HG02981 (cell line): ENCODE data around the gene LRRC47.

ENCODE experiments used
- ATAC-seq: cut with Tn5 transposase; IDR thresholded peaks from one replicate; pipeline ENCODE4 v1.9.1; 2021; ENCODE audit warnings: mild to moderate bottlenecking, moderate library complexity; ENCODE audit not compliant: unreplicated experiment

LRRC47 gene

GRCh38 chr1:3772715-3773571 is 23.4 kb downstream of the LRRC47 start, which contains the start of gene SMIM1:
Gene SMIM1, plus strand, starts transcription at chr1:3772749. Its CDS starts 2,625 bp downstream, at chr1:3775374.
- no peak for ATAC-seq

- ATAC-seq: peak; percentile 64
Measured at GRCh38 chr1:3772027-3772714, 24.1 kb downstream of the LRRC47 start.

GRCh38 chr1:3771108-3772026 is 24.9 kb downstream of the LRRC47 start:
- ATAC-seq: no peak

- no peak for ATAC-seq
Measured at GRCh38 chr1:3770047-3770765, 26.1 kb downstream of the LRRC47 start.

GRCh38 chr1:3768811-3769390 is 27.4 kb downstream of the LRRC47 start:
- ATAC-seq: no peak

GRCh38 chr1:3767328-3767925 is 28.9 kb downstream of the LRRC47 start:
- ATAC-seq: no peak

- ATAC-seq: no peak
Measured at GRCh38 chr1:3763351-3764125, 32.8 kb downstream of the LRRC47 start.

- ATAC-seq: no peak
Measured at GRCh38 chr1:3762873-3763228, 33.4 kb downstream of the LRRC47 start.

- ATAC-seq: no peak
Measured at GRCh38 chr1:3762151-3762872, 34.0 kb downstream of the LRRC47 start.

GRCh38 chr1:3761296-3762010 is 34.8 kb downstream of the LRRC47 start:
- no peak for ATAC-seq

GRCh38 chr1:3759796-3760195 is 36.5 kb downstream of the LRRC47 start:
- ATAC-seq: no peak

GRCh38 chr1:3759164-3759563 is 37.1 kb downstream of the LRRC47 start:
- ATAC-seq: no peak

GRCh38 chr1:3756394-3756793 is 39.9 kb downstream of the LRRC47 start:
- no peak for ATAC-seq

- no peak for ATAC-seq
Measured at GRCh38 chr1:3753656-3754454, 42.4 kb downstream of the LRRC47 start.

- ATAC-seq: no peak
Measured at GRCh38 chr1:3752400-3752945, 43.8 kb downstream of the LRRC47 start, which contains the start of gene CCDC27. Gene CCDC27, plus strand, starts transcription at chr1:3752450. Its CDS starts 32 bp downstream, at chr1:3752482.

GRCh38 chr1:3750741-3751140 is 45.6 kb downstream of the LRRC47 start:
- no peak for ATAC-seq
